ENCODE measurements around the gene PUS7L.

GRCh38 chr12:43733687-43734086 is 24.9 kb downstream of the PUS7L start:
- TF ChIP-seq CTCF (conservative IDR thresholded peaks at IDR 0.05 in 1 of 2, IDR thresholded peaks at IDR 0.05 in 1 of 2; ENCODE audit: extremely low read depth in 1 of 2, insufficient read depth in 1 of 2, low read depth in 1 of 2, low read length in 2 of 2) = no peak
- TF ChIP-seq EZH2 (IDR thresholded peaks at IDR 0.05; ENCODE audit: borderline replicate concordance, low read length) = no peak
